Stimulated activated CD8-positive, alpha-beta memory T cell treated with anti-CD3 and anti-CD28 coated beads, Interleukin-12 subunit alpha, Interleukin-12 subunit beta, amount 100 ng/mL, for 24 hours (primary cell): Measurements from ENCODE around the gene PDE8A.

Source experiments
- DNase-seq: peaks from one replicate; pipeline ENCODE4 v3.0.0-alpha.2; 2020; ENCODE audit errors: extremely low read depth

The PDE8A gene

DNA sequence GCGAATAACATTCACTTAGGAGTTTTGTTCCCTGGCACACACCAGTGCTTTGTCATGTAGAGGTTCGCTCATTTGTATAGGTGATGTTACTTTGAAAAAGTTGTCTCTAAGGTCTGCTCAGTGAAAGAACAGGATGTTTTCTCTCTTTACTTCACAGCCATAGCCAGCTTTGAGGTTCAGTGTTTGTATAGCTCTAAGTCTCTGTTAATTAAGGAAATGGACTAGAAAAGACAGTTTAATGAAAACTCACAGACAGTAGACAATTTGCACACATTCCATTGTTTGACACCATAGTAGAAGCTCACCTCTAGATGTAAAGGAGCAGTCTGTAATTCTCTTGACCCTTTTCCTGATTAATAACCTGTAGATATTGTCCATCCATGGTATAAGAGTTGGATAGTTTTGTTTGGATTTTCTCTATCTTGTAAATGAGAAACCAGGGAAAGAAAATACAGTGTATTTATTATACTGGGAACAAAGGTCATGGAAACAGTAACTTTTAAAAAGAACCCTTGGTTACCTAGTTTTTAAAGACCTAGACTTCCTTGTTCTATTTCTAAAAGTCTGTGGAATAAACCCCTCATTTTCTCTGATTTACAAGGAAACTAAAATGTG is 50.4 kb downstream of the PDE8A start:
- DNase-seq = no peak

DNA sequence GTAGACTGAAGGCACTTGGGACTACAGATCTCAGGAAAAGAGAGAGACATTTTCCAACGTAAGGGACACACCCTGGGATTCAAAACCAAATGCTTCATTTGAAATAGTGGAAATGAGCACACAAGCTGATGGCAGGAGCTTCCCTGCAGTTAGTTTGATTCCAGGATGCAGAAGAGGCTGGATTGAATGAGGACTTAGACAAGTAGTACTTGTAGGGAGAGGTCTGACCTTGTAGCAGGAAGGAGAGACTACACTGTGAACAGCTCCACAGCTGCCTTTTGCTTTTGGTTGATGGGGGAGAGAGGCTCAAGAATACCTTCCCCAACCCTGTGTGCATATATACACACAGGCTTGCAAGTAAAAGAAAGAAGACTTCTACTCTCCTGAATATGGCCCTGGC is 51.5 kb downstream of the PDE8A start:
- no peak for DNase-seq

DNA sequence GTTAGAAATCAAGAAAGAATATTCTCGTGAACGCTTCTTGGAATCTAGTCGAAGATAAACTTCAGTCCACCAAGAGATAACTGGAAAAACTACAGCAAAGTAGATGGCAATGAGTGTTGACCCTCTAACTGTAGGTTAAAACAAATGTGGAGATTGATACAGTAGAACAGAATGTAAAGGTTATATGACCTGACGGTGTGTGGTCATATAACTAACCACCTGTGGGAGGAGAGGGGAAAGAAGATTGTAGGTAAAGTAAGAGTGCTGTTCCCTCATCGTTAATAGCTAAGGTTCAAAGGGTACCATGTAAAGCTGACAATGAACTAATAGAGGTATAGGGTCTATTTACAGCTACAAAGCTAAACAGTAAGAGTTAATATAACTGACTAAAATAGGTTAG is 52.6 kb downstream of the PDE8A start:
- DNase-seq = no peak

DNA sequence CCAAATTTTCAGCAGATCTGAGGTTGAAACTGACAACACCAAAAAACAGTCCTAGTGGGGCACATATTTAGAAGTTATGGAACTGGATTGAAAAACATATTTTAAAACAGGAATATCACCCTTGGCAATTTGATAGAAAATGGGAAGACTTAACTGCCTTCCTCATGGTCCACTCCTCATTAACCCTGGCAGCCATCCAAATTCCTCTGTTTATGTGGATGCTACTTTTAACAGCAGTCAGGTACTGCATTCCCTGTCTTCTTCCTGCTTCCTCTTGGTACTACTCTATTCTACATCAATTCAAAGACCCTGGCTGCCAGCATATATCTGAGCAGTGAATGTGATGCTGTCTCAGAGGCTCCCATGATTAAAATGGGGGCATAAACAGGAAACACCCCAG is 54.3 kb downstream of the PDE8A start:
- DNase-seq = no peak

DNA sequence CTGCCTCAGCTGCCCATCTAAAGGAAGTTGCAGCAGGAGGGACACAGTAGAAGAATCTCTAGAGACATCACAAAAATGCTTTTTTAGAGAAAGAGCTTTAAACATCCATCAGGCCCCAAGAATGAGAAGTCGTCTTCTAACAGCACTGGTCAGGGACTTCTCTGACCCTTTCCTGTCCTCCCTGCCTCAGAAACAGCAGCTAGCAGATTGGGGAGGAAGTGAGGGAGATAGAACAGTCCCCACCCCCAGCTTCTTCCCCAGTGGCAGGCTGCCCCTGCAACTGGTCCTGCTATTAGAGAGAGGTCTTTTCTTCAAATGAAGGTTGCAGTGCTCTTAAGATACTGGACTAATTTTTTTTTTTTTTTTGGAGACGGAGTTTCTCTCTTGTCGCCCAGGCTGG is 55.1 kb downstream of the PDE8A start:
- DNase-seq = no peak

DNA sequence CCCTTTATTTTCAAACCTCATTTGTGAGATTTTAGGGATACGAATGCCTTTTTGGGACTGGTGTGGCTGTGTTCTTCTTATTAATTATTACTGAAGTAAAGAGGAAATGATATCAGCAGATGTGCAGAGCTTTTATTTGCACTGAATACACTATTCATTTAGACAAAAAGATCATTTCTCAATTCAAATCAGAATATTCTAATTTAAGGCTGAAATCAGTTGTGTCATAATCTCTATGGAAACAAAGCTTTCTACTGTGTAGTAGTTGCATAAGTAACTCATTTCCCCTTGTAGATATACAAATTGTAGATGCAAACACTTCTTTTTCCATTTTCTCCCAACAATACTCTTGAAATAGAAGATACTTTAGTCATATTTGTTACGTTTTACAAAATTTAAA is 56.0 kb downstream of the PDE8A start:
- no peak for DNase-seq

DNA sequence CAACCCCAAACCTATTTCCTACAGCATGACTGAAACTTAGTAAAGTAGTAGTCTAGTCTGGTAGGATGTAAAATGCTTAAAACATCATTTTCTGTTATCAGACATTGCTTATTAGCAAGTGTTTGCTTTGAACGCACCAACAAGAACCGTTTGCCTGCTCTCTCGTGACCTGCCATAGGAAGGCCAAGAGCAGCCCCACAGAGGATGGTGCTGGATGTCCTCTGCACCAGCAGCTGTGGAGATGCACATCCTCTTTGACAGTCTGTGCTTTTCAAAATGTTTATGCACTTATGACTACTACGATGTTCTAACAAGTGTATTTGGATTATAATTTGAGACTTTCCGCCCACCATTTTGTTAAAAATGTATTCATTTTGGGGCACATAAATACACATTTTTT is 59.6 kb downstream of the PDE8A start:
- no peak for DNase-seq

DNA sequence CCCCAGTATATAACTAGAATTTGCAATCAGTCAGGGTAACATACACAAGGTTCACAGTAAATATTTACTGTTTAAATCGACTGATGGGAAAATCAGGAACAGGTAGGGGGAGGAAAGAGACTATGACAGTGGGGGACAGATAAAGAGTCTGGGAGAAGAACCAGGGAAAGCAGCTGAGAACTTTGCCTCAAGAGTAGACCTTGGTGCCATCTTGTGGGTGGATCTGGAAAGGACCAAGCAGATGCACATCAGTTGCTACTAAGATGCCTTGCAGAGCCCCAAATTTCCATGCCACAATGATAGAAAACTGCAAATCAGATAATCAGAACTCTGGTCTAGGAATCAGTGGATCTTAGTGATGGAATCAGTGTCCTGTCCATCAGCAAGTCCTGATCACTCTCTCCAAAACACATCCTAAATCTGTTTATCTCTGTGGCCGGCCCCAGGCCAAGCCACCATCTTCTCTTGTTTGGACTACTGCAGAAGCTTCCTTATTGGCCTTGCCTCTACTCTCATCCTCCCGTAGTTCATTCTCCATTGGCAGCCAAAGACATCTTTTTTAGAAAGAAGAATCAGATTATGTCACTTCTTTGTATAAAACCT is 62.7 kb downstream of the PDE8A start:
- no peak for DNase-seq

DNA sequence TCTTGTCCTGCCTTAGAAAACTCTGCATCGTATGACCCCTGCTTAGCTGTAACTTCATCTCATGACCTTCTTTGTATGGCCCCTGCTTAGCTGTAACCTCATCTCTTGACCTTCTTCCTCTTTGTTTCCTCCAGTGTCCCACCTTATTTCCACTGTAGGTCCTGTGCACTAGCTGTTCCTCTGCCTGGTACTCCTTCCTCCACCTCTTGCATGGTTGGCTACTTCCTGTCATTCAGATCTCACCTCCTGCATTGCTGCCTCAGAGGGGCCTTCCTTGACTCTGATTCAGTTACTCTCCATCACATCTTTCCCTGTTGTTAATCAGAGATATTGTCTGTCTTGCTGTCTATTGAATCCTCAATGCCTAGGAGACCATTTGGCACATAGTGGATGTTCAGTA is 63.2 kb downstream of the PDE8A start:
- DNase-seq = no peak

DNA sequence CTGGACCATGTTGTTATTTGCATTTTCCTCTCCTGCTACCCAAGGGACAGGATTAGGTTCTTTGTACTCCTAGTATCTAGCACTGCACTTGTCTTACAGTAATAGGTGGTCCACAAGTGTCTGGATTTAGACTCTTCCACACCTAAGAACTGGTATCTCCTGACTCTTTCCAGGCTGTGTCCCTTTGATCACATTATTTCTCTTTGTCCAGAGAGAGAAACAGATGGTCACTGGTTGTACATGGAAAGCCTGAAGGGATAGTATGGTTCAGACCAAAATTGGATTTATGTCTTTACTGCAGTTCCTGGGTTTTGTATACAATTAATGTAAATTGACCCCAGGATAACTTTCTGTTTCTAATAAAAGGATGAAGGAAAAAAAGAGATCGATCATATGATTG is 64.0 kb downstream of the PDE8A start:
- DNase-seq = no peak

DNA sequence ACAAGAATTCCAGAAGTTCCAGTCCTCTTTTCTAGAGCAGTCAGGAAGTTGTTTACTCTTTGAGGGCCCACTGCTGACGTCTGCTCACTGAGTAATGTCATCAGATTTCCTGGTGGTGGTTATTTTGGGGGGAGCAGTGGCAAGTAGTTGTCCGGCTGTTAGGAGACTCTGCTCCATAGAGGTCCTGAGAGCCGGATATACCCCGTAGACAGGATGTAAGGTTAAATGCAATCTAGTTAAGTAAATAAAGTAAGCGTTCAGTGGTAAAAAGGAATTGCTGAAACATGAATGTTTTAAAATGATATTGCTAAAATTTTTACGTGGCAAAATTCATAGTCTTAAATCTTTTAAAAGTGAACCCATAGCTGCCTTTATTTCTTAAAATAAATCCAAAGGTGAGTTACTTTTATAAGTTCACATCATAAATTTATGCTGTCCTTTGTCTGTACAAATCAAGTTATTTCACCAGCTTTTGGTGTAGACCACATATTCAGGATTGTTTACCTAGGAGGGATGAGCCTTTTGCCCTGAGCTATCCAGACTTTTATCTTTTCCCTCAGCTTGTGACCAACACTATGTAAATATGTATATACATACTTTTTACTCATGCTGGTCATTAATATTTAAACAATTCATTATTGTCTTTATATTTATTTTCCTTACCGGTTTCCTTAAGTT is 65.8 kb downstream of the PDE8A start:
- DNase-seq = no peak

DNA sequence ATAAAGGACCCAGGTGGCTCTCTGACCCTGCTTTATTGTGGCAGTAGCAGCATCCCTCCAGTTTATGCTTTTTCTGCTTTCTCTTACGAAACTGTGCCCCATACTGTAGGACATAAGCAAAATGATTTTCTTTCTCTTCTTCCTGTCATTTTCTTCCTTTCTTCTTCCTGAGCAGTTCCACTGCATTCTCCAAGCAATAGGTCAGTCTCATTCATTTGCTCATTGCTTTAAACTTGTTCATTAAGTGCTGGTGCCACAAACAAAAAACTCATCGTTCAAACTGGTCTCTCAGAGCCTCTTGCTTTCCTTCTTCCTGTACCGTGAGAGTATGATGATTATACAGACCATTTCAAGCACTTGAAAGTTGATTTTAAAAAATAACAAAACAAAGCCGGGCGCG is 66.8 kb downstream of the PDE8A start:
- DNase-seq = no peak

DNA sequence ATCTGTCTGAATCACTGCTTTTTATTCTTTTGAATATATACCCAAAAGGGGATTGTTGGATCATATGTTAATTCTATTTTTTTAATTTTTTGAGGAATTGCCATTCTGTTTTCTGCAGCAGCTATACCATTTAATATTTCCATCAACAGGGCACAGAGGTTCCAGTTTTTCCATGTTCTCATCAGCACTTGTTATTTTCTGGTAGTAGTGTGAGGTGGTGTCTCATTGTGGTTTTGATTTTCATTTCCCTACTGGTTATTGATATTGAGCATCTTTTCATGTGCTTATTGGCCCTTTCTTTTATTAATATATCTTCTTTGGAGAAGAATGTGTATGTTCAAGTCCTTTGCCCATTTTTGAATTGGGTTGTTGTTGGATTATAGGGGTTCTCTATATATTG is 68.1 kb downstream of the PDE8A start:
- DNase-seq = no peak

DNA sequence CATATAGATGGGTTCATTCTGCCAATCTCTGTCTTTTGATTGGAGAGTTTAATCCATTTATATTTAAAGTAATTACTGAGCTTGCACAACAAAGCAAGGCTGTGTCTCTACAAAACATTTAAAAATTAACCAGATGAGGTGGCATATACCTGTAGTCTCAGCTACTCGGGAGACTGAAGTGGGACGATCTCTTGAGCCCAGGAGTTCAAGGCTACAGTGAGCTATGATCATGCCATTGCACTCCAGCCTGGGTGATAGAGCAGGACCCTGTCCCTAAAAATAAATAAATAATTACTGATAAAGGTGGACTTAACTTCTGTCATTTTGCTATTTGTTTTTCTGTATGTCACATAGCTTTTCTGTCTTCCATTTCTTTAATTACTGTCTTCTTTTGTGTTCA is 78.1 kb downstream of the PDE8A start:
- no peak for DNase-seq

DNA sequence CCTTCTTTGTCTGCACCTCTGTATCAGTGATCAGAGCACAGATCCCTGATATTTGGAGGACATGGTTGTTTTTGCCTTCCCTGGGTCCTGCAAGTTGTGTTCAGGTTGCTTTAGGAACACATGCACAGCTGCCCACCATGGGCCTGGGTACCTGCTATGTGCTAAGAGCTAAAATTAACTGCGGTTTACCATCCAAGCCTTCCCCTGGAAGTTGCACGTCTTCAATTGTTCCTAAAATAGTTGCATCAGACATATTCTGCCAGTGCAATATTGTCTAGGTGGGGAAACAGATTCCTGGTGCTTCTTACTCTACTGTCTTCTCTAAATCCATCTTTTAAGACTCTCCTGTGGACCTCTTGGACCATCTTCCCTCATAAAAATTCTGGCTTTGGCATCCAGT is 80.9 kb downstream of the PDE8A start:
- DNase-seq = no peak

DNA sequence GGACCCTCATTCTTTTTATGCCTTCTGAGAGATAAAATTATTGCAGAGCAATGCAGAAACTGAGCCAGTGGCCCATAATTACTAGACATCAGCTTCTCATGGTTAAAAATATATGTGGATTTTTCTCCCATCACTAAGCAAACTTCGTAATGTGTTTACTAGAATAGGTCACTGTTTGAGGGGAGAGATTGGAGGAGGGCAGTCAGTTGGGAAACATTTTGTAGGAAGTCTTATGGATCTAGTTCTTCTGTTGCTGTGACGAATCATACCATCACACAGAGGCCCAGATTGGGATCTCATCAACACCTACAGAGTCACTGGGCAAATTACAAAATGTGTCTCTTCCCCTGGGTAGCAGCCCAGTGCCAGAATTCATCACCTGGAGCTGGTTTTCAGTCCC is 81.4 kb downstream of the PDE8A start:
- DNase-seq = no peak

DNA sequence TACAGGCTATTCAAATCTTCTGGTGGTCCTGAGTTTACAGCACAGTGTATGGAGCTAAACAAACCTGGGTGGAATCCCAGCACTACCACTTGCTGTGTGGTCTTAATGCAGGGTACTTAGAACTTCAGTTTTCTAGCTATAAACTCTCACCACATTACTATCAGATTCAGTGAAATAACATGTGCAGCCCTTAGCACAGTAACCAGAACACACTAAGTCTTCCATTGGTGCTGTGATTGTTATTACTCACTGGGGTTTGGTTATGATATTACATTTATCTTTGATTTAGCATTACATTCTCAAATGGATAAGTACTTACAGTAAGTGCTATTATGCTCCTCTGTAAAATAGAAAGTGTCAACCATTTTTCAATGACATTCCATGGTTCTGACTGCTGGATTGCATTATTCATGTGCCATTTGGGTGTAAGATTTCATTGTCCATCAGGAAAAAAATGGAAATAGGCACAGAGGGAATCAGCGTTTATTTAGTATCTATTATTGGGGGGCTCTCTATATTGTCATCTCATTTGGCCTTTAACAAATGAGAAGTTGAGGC is 81.9 kb downstream of the PDE8A start:
- no peak for DNase-seq

DNA sequence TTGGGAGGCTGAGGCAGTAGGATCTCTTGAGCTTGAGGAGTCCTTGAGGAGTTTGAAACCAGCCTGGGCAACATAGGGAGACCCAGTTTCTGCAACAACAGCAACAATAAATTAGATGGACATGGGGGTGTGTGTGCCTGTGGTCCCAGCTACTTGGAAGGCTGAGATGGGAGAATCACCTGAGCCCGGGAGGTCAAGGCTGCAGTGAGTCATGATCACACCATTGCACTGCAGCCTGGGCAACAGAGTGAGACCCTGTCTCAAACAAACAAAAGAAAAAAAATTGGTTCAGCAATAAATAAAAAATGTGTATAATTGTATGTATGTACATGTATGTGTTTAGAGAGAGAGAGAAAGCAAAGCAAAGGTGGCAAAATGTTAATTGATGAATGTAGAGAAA is 83.1 kb downstream of the PDE8A start:
- no peak for DNase-seq

DNA sequence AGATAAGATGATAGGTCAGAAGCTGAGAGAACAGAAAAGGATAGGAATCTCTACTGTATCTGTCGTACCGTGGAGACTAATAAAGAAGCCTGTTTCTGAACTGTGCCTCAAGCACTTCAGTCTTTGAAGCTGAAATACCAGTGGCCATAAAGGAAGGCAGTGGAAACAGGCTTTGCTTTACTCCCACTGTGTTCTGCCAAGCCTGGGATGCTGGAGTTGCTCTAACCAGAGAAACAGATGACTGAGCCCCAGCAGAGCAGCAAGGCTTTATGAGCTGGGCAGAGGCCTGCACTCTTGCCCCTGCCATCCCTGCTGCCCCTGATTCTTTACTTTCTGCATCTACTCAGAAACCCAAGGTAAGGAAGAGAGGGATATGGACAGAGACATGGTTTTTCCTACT is 89.4 kb downstream of the PDE8A start:
- no peak for DNase-seq

DNA sequence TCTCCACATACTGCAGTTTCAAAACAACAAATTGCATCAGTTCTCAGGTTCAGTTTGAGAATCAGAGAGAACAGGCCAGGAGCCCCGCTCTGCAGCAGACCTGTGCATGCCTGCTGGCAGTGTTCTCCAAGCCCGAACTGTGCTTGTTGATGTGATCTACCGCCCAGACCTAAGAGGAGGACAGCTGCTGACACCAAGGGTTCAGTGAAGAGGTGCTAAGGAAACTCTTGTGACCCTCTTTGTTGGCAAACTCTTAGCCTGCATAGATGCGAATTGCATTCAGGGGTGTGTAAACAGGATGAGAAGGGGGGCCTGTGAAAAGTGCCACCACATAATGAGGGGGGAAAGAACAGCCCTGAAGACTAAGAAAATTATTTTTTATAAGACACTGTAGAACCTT is 89.8 kb downstream of the PDE8A start:
- DNase-seq = no peak

DNA sequence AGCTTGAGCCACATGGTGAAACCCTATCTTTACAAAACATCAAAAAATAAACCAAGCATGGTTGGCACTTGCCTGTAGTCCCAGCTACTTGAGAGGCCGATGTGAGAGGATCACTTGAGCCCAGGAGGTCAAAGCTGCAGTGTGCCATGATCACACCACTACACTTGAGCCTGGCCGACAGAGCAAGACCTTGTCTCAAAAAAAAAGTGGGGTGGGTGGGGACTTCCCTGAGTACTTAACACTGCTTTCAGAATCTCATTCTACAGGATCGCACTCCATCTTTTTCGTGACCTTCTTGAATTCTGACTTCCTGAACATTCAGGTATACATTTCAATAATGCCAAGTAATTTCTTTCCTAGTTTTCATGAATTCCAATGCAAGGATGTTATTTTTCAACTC is 91.3 kb downstream of the PDE8A start:
- no peak for DNase-seq

DNA sequence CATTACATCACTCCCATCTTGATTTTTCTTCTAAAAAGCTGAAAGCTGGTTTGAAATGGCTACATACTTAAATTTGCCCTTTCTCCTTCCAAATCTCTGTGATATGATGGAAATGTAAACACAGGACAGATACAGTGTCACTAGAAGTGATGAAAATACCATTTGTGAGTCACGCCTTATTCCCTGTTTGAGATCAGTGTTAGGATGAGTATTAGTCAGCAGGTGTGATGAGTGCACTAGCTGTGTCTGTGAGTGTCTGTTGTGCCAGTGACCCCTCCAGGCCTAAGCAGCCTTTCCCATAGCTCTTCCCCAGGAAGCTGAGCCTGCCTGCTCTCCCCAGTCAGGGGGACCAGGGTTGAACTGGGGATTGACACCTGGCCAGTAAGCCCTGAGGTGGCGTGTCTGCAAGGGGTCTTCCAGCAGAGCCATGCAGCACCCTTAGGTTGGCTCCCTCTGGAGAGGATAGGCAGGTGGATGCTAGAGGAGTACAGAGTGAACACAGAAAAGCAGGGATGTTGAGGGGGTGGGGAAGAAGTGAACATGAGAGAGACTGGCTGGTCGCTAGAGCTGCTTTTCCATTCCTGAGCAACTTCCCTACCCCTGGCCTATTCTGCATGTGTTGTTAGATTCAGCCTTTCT is 92.0 kb downstream of the PDE8A start:
- no peak for DNase-seq

DNA sequence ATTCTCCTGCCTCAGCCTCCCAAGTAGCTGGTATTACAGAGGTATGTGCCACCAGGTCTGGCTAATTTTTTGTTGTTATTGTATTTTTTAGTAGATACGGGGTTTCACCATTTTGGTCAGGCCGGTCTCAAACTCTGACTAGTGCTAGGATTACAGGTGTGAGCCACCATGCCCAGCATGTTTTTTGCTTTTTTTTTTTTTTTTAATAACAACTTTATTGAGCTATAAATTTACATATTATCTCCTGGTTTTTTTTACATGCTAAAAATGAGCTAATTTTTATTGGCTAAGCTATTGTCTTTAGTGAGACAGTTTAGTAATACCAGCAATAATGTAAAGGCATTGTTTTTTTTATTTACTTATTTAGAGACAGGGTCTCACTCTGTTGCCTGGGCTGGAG is 105.2 kb downstream of the PDE8A start:
- DNase-seq = no peak
